H7 (cell line): ENCODE measurements around the gene PTMA. TPM values are rescaled to one million over a fixed set of nuclear protein-coding genes. Genes with fewer than 3 reads are reported as not detected.
A peak's percentile ranks its signal among the peaks of the same experiment; 100 is the strongest.

Experiments used
- DNase-seq: peaks from one replicate; pipeline ENCODE4 v3.0.0; 2012
- H3K27me3 ChIP-seq: 2 replicates; pipeline ENCODE4 v1.6.0; 2011; ENCODE audit warnings: mild to moderate bottlenecking, low read length; ENCODE audit not compliant: control insufficient read depth, insufficient read depth
- H3K36me3 ChIP-seq: replicated peaks from 2 replicates; pipeline ENCODE4 v1.5.1; 2011; ENCODE audit warnings: low read length; ENCODE audit not compliant: control insufficient read depth, insufficient read depth
- H3K4me3 ChIP-seq: 2 replicates; pipeline ENCODE4 v1.5.1; 2011; ENCODE audit warnings: low read depth, mild to moderate bottlenecking, control low read depth, low read length, moderate library complexity; ENCODE audit not compliant: insufficient read depth
- total RNA-seq: library from RNA; depleted of rRNA; stranded (reverse); fragments of >200 nt; shearing (Covaris generic); gene quantifications from 2 replicates; pipeline ENCODE4 v1.2.3, GENCODE V29; 2014

PTMA gene
- total RNA-seq, 1 experiment from 2014 or later, result 2,153 TPM

DNA sequence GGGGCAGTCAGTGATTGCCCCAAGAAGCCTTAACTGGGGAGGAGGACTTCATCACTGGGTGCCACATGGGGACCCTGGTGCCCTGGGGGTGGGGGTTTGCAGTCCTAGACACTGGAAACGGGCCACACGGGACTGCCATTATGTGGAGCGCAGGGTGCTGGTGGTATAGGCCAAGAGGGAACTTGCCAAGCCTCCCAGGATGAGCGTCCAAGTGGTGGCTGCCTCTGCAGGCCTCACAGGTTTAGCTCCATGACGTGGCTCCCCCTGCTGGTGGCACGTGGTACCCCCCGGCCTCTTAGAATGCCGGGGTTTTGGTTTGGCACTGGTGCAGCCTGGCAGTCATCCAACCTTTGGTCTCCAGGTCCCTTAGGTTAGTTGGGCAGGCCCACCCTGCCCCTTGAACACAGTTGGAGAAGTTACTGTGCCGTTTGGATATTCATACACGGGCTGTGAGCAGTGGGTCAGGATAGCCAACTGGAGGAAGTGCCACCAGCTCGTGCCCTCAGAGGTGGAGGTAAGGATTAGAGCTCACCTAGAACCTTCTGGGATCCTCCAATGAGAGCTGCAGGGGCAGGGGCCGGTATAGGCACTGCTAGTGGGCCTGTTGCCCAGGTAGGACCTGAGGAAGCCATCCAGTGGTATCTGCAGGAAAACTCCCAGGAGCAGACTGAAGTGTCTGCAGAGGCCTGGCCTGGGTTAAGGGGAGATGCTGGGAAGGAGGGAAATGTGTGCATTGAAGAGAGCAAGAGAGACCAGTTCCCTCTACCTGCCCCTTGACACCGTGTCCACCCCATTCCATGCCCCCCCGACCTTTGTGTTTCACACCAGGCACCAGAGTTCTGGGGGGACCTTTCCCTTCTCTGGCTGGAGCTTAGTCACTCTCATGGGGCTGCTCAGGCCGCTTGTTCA is 5.7 kb downstream of the PTMA start:
- H3K36me3 ChIP-seq, result peaks cover 18% of the 10 kb centered on the region
- H3K4me3 ChIP-seq, result 0 out of 2 replicates have a peak overlapping the region, but pooled peaks have one; percentile 2
- H3K27me3 ChIP-seq, result no peaks in the 10 kb centered on the region
- peak; percentile 90 for DNase-seq

DNA sequence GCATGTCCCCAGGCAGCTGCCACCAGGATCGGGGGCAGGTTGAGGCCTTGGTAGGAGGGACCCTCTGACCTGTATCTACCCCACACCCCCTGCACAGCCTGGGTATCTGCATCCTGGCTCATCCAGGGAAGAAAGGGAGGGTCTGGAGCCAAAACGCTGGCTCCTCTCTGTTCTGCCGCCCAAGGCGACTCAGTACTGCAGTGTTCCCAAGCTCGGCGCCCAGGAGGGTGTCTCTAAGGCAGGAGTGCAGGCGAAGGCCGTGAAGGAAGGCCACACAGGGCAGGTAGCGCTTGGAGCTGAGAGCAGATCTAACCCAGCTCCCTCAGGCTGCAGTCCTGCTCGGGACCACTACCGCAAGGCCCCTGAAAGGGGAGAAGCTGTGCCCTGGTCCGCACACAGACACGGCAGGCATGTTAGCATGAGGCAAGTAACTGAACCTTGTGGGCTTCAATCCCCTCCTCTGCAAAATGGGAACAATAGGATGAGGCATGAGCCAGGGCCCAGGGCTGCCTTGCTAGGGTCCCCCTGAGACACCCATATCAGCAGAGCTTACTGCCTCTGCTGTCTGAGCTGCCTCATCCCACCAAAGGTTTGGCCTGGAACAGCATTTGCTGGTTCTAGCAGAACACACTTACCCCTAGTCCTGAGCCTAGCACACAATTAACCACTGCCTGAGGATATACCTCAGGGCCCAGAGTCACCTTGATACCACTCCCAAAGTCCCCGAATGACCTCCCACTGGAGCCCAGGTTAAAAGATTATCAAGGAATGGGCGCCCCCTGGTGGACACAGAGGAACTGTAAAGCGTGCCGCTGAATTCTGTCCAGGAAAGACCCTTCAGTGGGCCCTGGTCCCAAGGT is 6.5 kb downstream of the PTMA start:
- Histone ChIP-seq H3K36me3 (peaks cover 18% of the 10 kb centered on the region), H3K4me3 (no peak overlapping the region), H3K27me3 (no peaks in the 10 kb centered on the region)
- peak; percentile 89 for DNase-seq

DNA sequence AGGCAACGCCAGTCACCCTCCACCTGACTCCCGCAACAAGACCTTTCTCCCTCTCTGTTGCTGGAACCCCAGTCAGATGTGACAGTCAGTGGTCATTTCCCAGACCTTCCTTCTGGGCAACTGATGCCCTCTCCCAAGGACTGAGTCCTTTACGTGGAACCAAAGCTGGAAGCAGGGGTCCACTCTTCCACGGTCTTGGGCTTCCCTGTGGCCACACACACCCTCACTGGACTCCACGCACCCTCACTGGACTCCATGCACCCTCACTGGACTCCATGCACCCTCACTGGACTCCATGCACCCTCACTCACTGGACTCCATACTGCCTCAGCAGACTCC is 7.1 kb downstream of the PTMA start:
- peaks cover 18% of the 10 kb centered on the region for H3K36me3 ChIP-seq
- no peaks in the 10 kb centered on the region for H3K27me3 ChIP-seq
- DNase-seq, result no peak
- H3K4me3 ChIP-seq, result no peak overlapping the region

DNA sequence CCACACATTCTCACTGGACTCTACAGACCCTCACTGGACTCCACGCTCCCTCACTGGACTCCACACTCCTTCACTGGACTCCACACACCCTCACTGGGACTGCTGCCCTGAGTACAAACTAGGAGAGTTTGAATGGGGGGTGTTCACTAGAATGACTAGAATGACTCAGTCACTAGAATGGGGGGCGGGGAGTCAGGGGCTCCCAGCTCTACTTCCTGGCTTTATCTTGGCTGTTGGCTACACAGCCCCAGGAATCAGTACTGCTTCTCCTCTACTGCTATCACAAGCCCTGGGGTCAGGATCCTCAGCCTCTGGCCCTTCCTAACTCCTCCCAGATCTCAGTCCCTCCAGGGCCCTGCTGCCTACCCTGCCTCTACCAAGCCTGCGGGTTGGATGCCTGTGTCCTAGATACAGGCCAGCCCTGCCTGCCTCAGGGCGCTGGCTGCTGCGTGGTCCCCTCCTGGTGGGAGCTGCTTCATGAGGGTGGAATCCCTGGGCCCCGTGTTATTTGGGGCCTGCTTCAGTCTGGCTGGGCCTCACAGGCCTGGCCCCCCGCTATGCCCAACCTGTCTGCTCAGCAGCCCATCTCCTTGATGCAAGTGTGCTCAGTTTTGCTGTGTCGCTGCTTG is 7.8 kb downstream of the PTMA start:
- no peaks in the 10 kb centered on the region for H3K27me3 ChIP-seq
- H3K4me3 ChIP-seq, result no peak overlapping the region
- peaks cover 17% of the 10 kb centered on the region for H3K36me3 ChIP-seq
- no peak for DNase-seq

DNA sequence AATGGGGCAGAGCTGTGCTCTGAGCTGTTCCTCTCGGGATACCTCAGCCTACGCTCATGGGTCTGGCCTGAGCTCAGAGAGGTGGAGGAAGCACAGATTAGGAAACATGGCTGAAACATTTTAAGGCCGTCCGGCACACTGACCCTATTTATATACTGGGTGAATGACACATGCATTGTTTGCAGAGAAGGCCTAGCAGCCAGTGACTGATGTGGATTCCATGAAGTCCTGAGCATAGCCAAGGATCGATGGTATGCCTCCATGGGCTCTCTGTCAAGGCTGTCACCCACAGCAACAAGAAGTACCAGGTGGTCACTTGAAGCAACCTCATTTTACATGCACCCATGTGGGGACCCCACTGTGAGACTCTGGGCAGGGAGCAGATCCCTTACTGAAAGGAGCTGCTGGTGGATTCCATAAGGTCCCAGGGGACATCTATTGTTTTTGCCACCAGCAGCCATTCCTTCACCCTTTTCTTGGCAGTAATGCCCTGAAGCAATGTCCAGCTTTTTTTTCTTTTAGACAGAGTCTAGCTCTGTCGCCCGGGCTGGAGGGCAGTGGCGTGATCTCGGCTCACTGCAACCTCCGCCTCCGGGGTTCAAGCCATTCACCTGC is 8.4 kb downstream of the PTMA start:
- Histone ChIP-seq H3K4me3 (no peak overlapping the region), H3K36me3 (peaks cover 10% of the 10 kb centered on the region), H3K27me3 (no peaks in the 10 kb centered on the region)
- no peak for DNase-seq

DNA sequence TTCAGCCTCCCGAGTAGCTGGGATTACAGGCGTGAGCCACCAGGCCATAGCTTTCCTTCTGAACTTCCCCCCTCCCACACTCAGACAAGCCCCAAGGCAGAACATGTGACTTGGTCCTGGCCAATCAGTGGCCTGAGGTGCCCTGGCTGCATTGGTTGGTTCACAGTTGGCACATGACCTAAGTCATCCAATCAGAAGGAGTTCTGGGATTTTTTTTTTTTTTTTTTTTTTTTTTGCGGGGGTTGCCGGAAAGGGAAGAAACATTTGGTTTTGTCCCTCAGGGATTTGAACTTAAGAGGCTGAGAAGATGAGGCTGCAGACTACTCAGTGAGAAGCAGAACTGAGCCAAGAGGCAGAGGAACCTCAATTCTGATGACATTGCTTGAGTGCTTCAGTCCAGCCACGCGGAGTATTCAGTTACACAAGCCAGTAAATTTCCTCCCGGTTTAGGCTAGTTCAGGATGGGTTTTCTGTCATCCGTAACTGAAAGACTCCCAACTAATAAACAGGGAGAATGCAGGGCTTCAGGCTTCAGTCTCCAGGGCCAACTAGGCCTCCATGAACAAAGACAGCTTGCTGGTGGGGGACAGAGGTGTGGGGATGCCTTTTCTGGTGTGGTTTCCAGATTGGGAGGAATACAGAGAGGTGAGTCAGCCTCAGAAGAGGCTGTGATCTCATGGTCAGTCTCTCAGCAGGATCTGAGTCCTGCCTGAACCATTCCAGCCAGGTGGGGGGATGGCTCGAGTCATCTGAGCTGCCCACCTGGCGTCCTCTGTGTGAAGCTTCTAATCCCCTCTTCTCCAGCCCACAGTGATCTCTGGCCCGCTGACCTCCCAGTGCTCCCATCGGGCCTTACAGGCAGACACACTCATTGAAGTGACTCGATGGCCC is 9.2 kb downstream of the PTMA start:
- H3K4me3 ChIP-seq, result no peak overlapping the region
- no peaks in the 10 kb centered on the region for H3K27me3 ChIP-seq
- DNase-seq, result peak; percentile 93
- peaks cover 2% of the 10 kb centered on the region for H3K36me3 ChIP-seq

DNA sequence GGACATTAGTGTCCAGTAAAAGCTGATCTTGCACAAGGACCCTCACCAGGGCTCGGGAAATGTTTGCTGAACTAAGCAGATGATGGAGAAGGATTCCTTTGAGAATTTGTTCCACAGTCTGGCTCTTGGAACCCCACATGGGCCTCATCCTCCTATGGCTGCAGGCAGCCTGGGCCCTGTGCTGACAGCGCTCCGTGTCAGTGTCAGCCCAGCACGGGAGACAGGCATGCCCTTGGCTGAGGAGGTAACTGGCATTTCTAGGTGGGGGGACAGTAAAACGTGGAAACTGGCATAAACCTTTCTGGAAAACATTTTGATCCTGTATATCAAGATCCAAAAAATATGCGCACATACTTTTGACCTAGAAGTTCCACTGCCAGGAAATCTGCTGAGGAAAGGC is 10.5 kb downstream of the PTMA start:
- H3K27me3 ChIP-seq, result no peaks in the 10 kb centered on the region
- no peak overlapping the region for H3K4me3 ChIP-seq
- no peaks in the 10 kb centered on the region; the same call in 1 of the 2 replicates for H3K36me3 ChIP-seq
- DNase-seq, result no peak

DNA sequence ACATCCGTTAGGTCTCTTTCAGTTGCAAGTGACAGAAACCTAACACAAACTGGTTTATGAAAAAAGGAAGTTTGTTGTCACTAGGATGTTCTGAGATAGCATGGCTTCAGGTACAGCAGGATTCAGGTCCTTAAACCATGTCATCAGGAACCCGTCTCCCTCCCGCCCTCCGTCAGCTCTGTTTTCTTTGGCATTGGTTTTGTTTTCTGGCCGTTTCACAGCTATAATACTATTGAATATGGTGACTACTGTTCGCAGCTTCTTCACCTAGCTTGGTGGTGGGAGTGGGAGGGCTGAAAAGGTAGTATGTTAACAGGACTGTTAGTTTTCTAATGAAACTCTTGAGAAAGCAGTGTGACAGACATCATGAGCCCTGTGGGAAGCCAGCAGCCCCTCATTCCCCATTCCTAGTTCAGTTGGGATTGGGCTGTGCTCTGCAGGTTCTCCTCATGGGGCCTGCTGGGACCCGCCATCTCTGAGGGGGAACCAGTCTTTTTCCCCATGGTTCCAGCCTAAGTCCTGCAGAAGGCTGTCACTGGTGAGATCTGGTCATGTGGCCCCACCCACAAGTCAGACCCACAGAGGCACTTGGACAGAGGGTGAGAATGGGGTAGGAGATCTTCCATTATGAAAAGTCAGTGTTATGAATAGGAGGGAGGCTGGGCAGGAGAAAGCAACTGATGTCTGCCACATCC is 12.1 kb downstream of the PTMA start:
- no peak overlapping the region for H3K4me3 ChIP-seq
- no peaks in the 10 kb centered on the region for H3K36me3 ChIP-seq
- no peak for DNase-seq
- H3K27me3 ChIP-seq, result no peaks in the 10 kb centered on the region

DNA sequence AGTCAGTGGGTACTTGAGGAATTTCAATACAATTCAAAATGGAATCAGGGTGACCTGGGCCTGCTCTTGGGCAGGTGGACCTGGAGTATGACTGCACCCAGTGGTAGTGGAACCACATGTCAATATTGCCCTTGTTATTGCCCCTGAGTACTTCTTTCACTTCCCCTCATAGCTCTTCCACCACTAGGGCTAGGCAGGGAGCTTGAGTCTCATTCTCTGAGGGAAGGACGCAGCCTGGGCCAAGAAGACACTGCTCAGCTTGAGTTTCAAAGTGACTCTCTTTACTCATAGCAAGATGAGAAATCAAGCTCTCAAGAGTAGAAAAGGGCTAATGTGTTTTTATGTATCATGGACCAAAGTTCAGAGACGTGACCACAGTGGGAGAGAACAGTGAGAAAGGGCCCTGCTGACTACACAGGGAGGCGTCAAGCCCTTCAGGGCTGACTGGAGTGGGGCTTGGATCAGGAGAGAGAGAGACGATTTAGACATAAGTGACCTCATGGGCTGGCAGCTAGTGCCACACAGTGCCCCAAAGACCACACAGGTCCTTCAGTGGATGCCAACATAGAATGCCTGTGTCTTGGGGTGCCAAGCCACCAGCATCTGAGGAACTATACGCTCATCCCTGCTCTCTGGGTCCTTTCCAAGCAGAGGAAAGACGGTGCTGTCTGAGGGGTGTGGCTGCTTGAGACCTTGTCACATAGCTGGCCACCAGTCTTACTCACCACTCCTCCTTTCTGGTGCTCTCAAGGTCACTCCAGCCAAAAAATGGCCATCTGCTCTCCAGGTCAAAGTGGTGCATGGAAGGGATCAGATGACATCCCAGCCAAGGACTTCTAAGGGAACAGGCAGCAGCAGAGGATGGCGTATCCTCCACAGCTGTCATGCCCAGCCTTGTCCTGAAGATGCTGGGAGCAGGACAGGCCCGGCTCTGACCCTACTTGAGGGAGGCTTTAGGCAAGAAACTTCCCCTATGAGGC is 13.0 kb downstream of the PTMA start:
- no peaks in the 10 kb centered on the region for H3K27me3 ChIP-seq
- no peak overlapping the region for H3K4me3 ChIP-seq
- no peak for DNase-seq
- no peaks in the 10 kb centered on the region for H3K36me3 ChIP-seq

DNA sequence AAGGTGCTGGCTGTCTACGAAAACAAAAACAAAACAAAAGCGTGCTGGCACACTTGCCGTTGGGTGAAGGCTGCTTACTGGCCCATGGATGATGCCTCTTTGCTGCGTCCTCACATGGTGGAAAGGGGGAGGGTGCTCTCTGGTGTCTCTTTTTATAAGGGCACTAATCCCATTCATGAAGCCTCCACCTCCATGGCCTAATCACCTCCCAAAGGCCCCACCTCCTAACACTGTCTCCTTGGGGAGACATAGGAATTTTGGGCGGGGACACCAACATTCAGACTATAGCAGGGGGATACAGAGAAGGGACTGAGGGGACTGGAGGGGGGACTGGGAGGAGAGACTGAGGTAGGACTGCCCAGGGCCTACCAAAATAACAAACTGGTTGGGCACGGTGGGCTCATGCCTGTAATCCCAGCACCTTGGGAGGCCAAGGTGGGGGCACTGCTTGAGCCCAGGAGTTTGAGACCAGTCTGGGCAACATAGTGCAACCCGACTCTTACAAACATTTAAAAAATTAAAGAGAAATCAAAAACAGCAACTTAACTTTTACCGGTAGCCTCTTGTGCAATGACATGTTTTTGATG is 14.5 kb downstream of the PTMA start:
- no peaks in the 10 kb centered on the region for H3K36me3 ChIP-seq
- DNase-seq, result no peak
- H3K27me3 ChIP-seq, result no peaks in the 10 kb centered on the region
- H3K4me3 ChIP-seq, result no peak overlapping the region

DNA sequence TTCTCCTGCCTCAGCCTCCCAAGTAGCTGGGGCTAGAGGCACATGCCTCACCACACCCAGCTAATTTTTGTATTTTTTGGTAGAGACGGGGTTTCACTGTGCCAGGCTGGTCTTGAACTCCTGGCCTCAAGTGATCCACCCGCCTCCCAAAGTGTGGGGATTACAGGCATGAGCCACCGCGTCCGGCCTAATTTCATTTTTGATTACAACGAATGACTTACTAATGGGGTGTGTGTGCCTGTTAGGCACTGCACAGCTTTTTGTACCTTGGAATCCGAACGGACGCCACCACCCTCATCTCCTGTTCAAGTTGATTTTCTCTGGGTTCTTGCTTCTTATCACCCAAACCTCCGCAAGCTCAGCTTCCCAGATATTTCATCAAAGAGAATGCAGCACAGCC is 17.2 kb downstream of the PTMA start:
- no peak for DNase-seq

DNA sequence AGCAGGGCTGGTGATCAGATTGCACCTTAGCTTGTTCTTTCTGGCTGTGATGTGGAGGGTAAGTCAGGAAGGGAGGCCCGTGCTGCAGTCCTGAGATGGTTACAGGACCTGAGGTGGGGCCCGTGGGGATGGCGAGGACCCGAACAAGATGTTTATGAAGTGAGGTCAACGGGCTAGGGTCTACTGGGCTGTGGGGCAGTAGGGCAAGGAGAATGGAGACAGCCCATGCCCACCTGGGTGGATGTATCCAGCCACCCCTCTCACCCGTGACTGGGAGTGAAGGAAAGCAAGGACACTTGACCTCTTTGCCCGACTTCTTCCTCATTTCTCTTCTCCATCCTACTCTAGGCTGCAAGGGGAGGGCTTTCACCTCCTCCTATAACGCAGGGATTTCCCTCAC is 18.0 kb downstream of the PTMA start:
- no peak overlapping the region for H3K4me3 ChIP-seq
- no peaks in the 10 kb centered on the region for H3K27me3 ChIP-seq
- DNase-seq, result no peak
- no peaks in the 10 kb centered on the region for H3K36me3 ChIP-seq

More for the DNA sequence above, 17.2 kb downstream of the PTMA start:
- Histone ChIP-seq H3K36me3 (no peaks in the 10 kb centered on the region), H3K4me3 (no peak overlapping the region), H3K27me3 (no peaks in the 10 kb centered on the region)
